ENCODE measurements around the gene DNAH3. TPM values are rescaled to one million over a fixed set of nuclear protein-coding genes. Genes with fewer than 3 reads are reported as not detected.

The DNAH3 gene
- total and polyA plus RNA-seq, 2 of the 8 experiments (the other 6 are each of a cell fraction or from before 2014, with no cell fraction given): 0.57 to 0.71 TPM

GRCh38 chr16:21128991-21129390 is 21.7 kb downstream of the DNAH3 start (continued):
- TF ChIP-seq CHD7 (IDR thresholded peaks at IDR 0.05; ENCODE audit: insufficient replicate concordance, low read length): no peak
- no peak for TF ChIP-seq CTBP2 (IDR thresholded peaks at IDR 0.05; ENCODE audit: borderline replicate concordance, insufficient read depth, insufficient read length, low read length)
- no peak for TF ChIP-seq RBBP5 (IDR thresholded peaks at IDR 0.05; ENCODE audit: borderline replicate concordance, low read depth, low read length)
- no peak for TF ChIP-seq POLR2A (IDR thresholded peaks at IDR 0.05; ENCODE audit: control extremely low read depth in 1 of 2, low read depth in 2 of 2, low read length in 2 of 2)
- no peak for TF ChIP-seq KDM4A (IDR thresholded peaks at IDR 0.05; ENCODE audit: low read depth, low read length, severe bottlenecking)
- TF ChIP-seq CTCF (IDR thresholded peaks at IDR 0.05; ENCODE audit: control extremely low read depth in 1 of 3, insufficient read depth in 1 of 3, low read depth in 1 of 3, low read length in 3 of 3): no peak
- TF ChIP-seq POU5F1 (IDR thresholded peaks at IDR 0.05; ENCODE audit: low read depth, low read length): no peak
- no peak for TF ChIP-seq CHD2 (IDR thresholded peaks at IDR 0.05; ENCODE audit: low read length)
- no peak for TF ChIP-seq EZH2 (IDR thresholded peaks at IDR 0.05; ENCODE audit: low read depth, low read length, severe bottlenecking)

Data from H1 (cell line).